ENCODE data around the gene SLC39A11. TPM values are rescaled to one million over a fixed set of nuclear protein-coding genes. Genes with fewer than 3 reads are reported as not detected.

Gene SLC39A11
- total and polyA plus RNA-seq, 12 donors = 7.0 to 91.4 (median 22.7) TPM

DNA sequence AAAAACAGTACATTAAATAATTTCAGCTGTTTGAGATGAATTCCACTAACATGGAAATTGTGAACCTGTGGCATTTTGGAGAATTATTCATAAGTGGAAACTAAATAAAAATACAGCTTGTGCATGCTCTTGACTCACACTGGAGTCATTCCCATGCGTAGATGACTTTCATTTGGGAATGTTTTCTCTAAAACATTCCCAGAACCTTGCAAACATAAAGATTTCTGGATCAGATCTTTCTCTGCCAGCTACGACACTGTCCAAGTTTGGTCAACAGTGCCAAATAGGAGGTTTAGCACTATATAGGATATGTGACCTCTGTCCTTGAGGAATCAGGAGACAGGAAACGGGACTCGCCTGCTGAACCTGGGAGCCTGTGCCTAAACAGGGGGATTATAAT lies 400.9 kb downstream of the SLC39A11 start:
- Histone ChIP-seq H3K27ac (no peak overlapping the region), H3K36me3 (replicated peaks in 1 of 2) (no peaks in the 10 kb centered on the region), H3K4me3 (no peak overlapping the region), H3K9me3 (replicated peaks in 1 of 3) (no peaks in the 10 kb centered on the region), H3K27me3 (no peaks in the 10 kb centered on the region), H3K4me1 (replicated peaks in 1 of 2) (no peaks in the 10 kb centered on the region)
- no peak for DNase-seq
- intact Hi-C loops (cut with DNase I) = no loop called here
- TF ChIP-seq, protein P1, sequence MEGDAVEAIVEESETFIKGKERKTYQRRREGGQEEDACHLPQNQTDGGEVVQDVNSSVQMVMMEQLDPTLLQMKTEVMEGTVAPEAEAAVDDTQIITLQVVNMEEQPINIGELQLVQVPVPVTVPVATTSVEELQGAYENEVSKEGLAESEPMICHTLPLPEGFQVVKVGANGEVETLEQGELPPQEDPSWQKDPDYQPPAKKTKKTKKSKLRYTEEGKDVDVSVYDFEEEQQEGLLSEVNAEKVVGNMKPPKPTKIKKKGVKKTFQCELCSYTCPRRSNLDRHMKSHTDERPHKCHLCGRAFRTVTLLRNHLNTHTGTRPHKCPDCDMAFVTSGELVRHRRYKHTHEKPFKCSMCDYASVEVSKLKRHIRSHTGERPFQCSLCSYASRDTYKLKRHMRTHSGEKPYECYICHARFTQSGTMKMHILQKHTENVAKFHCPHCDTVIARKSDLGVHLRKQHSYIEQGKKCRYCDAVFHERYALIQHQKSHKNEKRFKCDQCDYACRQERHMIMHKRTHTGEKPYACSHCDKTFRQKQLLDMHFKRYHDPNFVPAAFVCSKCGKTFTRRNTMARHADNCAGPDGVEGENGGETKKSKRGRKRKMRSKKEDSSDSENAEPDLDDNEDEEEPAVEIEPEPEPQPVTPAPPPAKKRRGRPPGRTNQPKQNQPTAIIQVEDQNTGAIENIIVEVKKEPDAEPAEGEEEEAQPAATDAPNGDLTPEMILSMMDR (IDR thresholded peaks at IDR 0.05) = no peak
- 72 to 98% (median 95%) methylated on average over 4 of the region's 4 CpGs for WGBS, 4 donors

- no peaks in the 10 kb centered on the region for H3K9me3 ChIP-seq (replicated peaks in 1 of 3)
- no peaks in the 10 kb centered on the region for H3K27me3 ChIP-seq
- H3K36me3 ChIP-seq (replicated peaks in 1 of 2) = no peaks in the 10 kb centered on the region
- no peak overlapping the region for H3K27ac ChIP-seq
- TF ChIP-seq, protein P1 (IDR thresholded peaks at IDR 0.05) = no peak
- TF ChIP-seq POLR2A (IDR thresholded peaks at IDR 0.05) = no peak
- 93 to 95% (median 94%) methylated on average over 2 to 3 of the region's 3 CpGs for WGBS, 4 donors
- no peak overlapping the region for H3K4me3 ChIP-seq
- DNase-seq = no peak
- intact Hi-C loops (cut with DNase I) = no loop called here
- H3K4me1 ChIP-seq (replicated peaks in 1 of 2) = no peaks in the 10 kb centered on the region
Observed at GRCh38 chr17:72691017-72691416, 401.5 kb downstream of the SLC39A11 start.

- no peak for DNase-seq
- no peak overlapping the region for H3K27ac ChIP-seq
- H3K4me3 ChIP-seq = no peak overlapping the region
- WGBS, 4 donors = 62 to 86% (median 67%) methylated on average over 7 of the region's 7 CpGs
- H3K9me3 ChIP-seq (replicated peaks in 1 of 3) = no peaks in the 10 kb centered on the region
- no peaks in the 10 kb centered on the region for H3K36me3 ChIP-seq (replicated peaks in 1 of 2)
- no peaks in the 10 kb centered on the region for H3K27me3 ChIP-seq
- H3K4me1 ChIP-seq (replicated peaks in 1 of 2) = peaks cover 4 to 8% of the 10 kb centered on the region in 2 donors
- TF ChIP-seq, protein P1 (IDR thresholded peaks at IDR 0.05) = no peak
- no peak for TF ChIP-seq POLR2A (IDR thresholded peaks at IDR 0.05)
- intact Hi-C loops (cut with DNase I) = no loop called here
Observed at GRCh38 chr17:72687886-72688285, 404.6 kb downstream of the SLC39A11 start.

- TF ChIP-seq, protein P1 (IDR thresholded peaks at IDR 0.05) = no peak
- TF ChIP-seq POLR2A (IDR thresholded peaks at IDR 0.05) = no peak
- intact Hi-C loops (cut with DNase I) = no loop called here
- peaks cover 4 to 8% of the 10 kb centered on the region in 2 donors for H3K4me1 ChIP-seq (replicated peaks in 1 of 2)
- no peaks in the 10 kb centered on the region for H3K9me3 ChIP-seq (replicated peaks in 1 of 3)
- DNase-seq = no peak
- WGBS, 4 donors = 91 to 93% (median 91%) methylated on average over 9 to 11 of the region's 11 CpGs
- H3K27ac ChIP-seq = no peak overlapping the region
- H3K36me3 ChIP-seq (replicated peaks in 1 of 2) = no peaks in the 10 kb centered on the region
- H3K27me3 ChIP-seq = no peaks in the 10 kb centered on the region
- no peak overlapping the region for H3K4me3 ChIP-seq
Observed at GRCh38 chr17:72684405-72685020, 408.0 kb downstream of the SLC39A11 start.
